Lower leg skin (tissue), 3 donors: ENCODE data around the gene ZNF367.

Experiments
- POLR2A ChIP-seq, 2 donors: fragments of 450-650 bp; IDR thresholded peaks; one replicate each; pipeline ENCODE4 v1.6.1; 2016 to 2017; ENCODE audit warnings: antibody characterized with exemption in 2 of 2, mild to moderate bottlenecking in 1 of 2, moderate library complexity in 1 of 2
- TF ChIP-seq, protein P1 (sequence below), 3 donors: fragments of 450-650 bp; IDR thresholded peaks; one replicate each; pipeline ENCODE4 v1.5.1; 2016; ENCODE audit warnings: antibody characterized with exemption in 3 of 3, mild to moderate bottlenecking in 3 of 3, moderate library complexity in 2 of 3

GRCh38 chr9:96453625-96454024 is 35.5 kb upstream of the ZNF367 start:
- TF ChIP-seq, protein P1, sequence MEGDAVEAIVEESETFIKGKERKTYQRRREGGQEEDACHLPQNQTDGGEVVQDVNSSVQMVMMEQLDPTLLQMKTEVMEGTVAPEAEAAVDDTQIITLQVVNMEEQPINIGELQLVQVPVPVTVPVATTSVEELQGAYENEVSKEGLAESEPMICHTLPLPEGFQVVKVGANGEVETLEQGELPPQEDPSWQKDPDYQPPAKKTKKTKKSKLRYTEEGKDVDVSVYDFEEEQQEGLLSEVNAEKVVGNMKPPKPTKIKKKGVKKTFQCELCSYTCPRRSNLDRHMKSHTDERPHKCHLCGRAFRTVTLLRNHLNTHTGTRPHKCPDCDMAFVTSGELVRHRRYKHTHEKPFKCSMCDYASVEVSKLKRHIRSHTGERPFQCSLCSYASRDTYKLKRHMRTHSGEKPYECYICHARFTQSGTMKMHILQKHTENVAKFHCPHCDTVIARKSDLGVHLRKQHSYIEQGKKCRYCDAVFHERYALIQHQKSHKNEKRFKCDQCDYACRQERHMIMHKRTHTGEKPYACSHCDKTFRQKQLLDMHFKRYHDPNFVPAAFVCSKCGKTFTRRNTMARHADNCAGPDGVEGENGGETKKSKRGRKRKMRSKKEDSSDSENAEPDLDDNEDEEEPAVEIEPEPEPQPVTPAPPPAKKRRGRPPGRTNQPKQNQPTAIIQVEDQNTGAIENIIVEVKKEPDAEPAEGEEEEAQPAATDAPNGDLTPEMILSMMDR (IDR thresholded peaks at IDR 0.05): no peak
- TF ChIP-seq POLR2A (IDR thresholded peaks at IDR 0.05): no peak
